Progenitor cell of endocrine pancreas (in vitro differentiated cells): Measurements from ENCODE around the gene RNF39. TPM values are rescaled to one million over a fixed set of nuclear protein-coding genes. Genes with fewer than 3 reads are reported as not detected.
A peak's percentile ranks its signal among the peaks of the same experiment; 100 is the strongest.

Source experiments
- DNase-seq: peaks from one replicate; pipeline ENCODE4 v3.0.0; 2021; ENCODE audit warnings: low spot score; ENCODE audit not compliant: unreplicated experiment
- H3K27ac Mint-ChIP-seq: 2 replicates; pipeline ENCODE4 v1.8.0; 2021; ENCODE audit warnings: mild to moderate bottlenecking, moderate library complexity, mixed read lengths
- H3K27me3 Mint-ChIP-seq: 2 replicates; pipeline ENCODE4 v1.8.0; 2021; ENCODE audit warnings: mixed read lengths
- H3K36me3 Mint-ChIP-seq: 2 replicates; pipeline ENCODE4 v1.8.0; 2022; ENCODE audit warnings: mixed read lengths; ENCODE audit not compliant: insufficient read depth
- H3K4me1 Mint-ChIP-seq: 2 replicates; pipeline ENCODE4 v1.8.0; 2021; ENCODE audit warnings: low read depth, mixed read lengths
- H3K4me3 Mint-ChIP-seq: 2 replicates; pipeline ENCODE4 v1.8.0; 2021; ENCODE audit warnings: low read depth, mild to moderate bottlenecking, moderate library complexity, mixed read lengths
- H3K9me3 Mint-ChIP-seq: 2 replicates; pipeline ENCODE4 v1.8.0; 2021; ENCODE audit warnings: low read depth, mixed read lengths
- total RNA-seq: library from RNA; stranded (reverse); gene quantifications from 2 replicates; pipeline ENCODE4 v1.2.1, GENCODE V29; 2021
- TF ChIP-seq, protein P1 (sequence below): fragments of 200-600 bp; sonication (generic); IDR thresholded peaks from one replicate; pipeline ENCODE4 v1.5.0; 2021; ENCODE audit warnings: antibody characterized with exemption, mild to moderate bottlenecking; ENCODE audit not compliant: unreplicated experiment

The RNF39 gene
- total RNA-seq, 1 donor from 2014 or later, result not detected

DNA sequence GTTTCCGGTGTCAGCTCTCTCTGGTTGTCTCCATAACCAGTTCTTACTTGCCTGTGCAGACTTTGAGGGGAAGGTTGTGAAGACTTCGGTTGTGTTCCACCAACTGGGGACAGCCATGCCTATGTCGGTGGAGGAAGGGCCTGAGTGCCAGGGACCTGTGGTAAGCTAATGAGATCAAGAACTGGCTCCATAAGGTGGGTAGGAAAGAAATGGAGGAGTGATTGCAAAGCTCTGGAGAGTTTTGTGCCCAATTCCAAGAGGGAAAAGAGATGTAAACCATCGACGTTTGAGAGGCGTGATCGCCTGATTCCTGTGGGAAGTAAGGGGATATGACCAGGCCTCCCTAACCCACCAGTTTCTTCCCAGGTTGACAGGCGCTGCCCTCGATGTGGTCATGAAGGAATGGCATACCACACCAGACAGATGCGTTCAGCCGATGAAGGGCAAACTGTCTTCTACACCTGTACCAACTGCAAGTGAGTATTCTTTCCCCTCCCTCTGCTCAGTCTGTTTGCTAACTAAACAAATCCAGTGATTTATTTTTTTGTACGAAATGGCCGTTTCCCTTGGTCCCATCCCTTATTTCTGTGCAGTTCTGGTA, 13.6 kb downstream of the RNF39 start:
- Mint-ChIP-seq H3K4me1 (peaks cover 24% of the 10 kb centered on the region), H3K9me3 (no peaks in the 10 kb centered on the region), H3K27me3 (no peaks in the 10 kb centered on the region), H3K27ac (peak overlapping the region; percentile 96), H3K36me3 (peaks cover 6% of the 10 kb centered on the region), H3K4me3 (peak overlapping the region; percentile 90)
- TF ChIP-seq, protein P1, sequence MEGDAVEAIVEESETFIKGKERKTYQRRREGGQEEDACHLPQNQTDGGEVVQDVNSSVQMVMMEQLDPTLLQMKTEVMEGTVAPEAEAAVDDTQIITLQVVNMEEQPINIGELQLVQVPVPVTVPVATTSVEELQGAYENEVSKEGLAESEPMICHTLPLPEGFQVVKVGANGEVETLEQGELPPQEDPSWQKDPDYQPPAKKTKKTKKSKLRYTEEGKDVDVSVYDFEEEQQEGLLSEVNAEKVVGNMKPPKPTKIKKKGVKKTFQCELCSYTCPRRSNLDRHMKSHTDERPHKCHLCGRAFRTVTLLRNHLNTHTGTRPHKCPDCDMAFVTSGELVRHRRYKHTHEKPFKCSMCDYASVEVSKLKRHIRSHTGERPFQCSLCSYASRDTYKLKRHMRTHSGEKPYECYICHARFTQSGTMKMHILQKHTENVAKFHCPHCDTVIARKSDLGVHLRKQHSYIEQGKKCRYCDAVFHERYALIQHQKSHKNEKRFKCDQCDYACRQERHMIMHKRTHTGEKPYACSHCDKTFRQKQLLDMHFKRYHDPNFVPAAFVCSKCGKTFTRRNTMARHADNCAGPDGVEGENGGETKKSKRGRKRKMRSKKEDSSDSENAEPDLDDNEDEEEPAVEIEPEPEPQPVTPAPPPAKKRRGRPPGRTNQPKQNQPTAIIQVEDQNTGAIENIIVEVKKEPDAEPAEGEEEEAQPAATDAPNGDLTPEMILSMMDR, result no peak
- DNase-seq, result no peak

DNA sequence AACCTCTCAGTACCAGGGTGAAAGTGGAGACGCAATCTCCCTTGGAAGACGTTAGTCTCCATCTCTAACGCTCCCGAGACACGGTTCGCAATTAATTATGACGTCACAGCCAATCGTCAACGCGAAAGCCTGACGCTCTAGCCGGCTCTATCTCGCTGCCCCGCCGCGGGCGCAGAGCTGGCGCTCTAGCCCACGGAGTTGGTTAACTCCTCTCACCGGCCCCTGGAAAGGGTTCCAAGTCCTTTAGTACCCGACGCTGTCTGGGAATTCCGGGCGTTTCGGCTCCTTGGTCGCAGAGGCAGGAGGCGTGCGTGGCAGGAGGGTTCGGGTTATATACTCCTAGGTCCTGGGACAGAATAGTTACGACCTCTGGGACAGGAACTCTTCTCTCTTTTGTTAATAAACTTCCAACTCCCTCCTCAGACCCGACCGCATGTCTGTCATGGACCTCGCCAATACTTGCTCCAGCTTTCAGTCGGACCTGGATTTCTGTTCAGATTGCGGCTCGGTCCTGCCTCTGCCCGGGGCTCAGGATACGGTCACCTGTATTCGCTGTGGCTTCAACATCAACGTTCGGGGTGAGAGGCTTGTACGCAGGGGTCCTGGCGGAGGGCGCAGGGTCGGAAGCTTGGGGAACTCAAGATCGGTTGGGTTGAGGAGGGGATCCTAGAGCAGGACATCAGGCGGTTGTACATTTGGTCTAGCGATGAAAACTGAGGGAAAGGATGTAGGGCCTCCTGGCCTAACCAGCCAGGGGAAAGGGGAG, 14.3 kb downstream of the RNF39 start, which contains the start of gene POLR1H:
Gene POLR1H, plus strand, starts transcription at position 174 of the 766 bp plus-strand sequence. Its CDS starts 260 bp downstream, at position 434.
- Mint-ChIP-seq H3K9me3 (no peaks in the 10 kb centered on the region), H3K4me1 (peaks cover 22% of the 10 kb centered on the region), H3K27ac (peak within 1 kb of the TSS; percentile 96), H3K4me3 (peak within 1 kb of the TSS; percentile 90), H3K36me3 (peaks cover 6% of the 10 kb centered on the region), H3K27me3 (no peaks in the 10 kb centered on the region)
- TF ChIP-seq, protein P1, result no peak
- peak; percentile 76 for DNase-seq

DNA sequence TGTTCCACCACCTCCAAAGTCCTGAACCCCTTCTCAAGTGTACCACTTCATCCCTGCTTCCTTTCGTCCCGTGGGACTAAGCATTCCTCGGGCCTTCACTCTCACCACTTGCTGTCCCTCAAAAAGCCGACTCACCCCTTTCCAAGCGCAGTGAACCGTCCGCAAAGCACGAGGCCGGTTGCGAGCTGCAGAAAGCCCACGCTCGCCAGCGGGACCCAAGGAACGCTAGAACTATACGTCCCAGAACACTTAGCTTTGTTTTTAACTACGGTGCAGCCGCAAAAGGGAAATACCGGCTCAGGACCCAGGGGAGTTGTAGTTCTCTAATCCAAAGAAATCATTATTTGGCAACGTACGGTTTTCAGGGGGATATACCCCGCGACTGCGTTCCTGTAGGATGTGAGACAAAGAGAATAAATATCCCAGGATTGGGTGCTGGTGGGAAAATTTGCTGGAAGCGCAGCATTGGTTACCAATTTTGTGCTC, 14.9 kb downstream of the RNF39 start:
- Mint-ChIP-seq H3K27me3 (no peaks in the 10 kb centered on the region), H3K9me3 (no peaks in the 10 kb centered on the region), H3K27ac (peak overlapping the region; percentile 96), H3K4me3 (peak overlapping the region; percentile 90), H3K4me1 (peaks cover 17% of the 10 kb centered on the region), H3K36me3 (peaks cover 6% of the 10 kb centered on the region)
- TF ChIP-seq, protein P1, result no peak
- DNase-seq, result no peak

DNA sequence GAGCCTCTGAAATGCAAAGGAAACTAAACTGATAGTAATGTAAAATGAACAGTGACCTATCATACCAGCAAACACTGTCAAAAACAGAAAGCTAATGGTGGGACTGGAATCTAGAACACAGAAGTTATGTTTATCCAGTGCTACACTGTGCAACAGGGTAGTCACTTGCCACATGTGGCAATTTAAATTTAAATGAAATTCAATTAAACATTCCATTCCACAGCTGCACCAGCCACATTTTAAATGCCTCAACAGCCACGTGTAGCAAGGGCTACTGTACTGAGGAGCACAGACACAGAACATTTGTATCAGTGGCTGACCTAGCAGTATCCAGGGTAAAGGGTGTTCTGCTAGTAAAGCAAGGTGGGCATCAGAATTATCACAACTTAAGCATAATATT, 20.1 kb downstream of the RNF39 start:
- no peak for DNase-seq
- H3K4me3 Mint-ChIP-seq, result no peak overlapping the region
- TF ChIP-seq, protein P1, result no peak
- H3K9me3 Mint-ChIP-seq, result no peaks in the 10 kb centered on the region
- no peaks in the 10 kb centered on the region for H3K27me3 Mint-ChIP-seq
- H3K36me3 Mint-ChIP-seq, result peaks cover 3% of the 10 kb centered on the region
- H3K4me1 Mint-ChIP-seq, result peaks cover 7% of the 10 kb centered on the region
- H3K27ac Mint-ChIP-seq, result no peak overlapping the region

DNA sequence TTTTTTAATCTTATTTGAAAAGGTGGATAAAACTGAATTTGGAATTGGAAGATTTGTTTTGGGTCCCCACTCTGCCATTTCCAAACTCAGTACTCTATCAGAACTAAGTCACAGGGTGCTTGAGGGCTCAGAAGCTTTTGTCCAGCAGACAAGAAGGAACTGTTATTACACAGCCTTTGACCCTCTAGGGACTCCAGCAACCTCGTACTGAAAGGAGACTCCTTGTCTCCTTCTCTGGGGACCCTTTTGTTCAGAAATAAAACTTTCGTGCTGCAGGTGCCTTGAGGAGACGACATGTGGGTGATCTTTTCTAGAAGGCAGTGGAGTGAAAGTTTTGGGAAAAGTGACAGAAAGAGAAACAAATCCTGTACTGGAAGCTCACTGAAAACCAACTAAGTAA, 21.9 kb downstream of the RNF39 start:
- H3K4me3 Mint-ChIP-seq, result no peak overlapping the region
- no peak for DNase-seq
- peaks cover 3% of the 10 kb centered on the region for H3K36me3 Mint-ChIP-seq
- H3K9me3 Mint-ChIP-seq, result no peaks in the 10 kb centered on the region
- no peaks in the 10 kb centered on the region for H3K4me1 Mint-ChIP-seq
- no peaks in the 10 kb centered on the region for H3K27me3 Mint-ChIP-seq
- TF ChIP-seq, protein P1, result no peak
- H3K27ac Mint-ChIP-seq, result no peak overlapping the region
